H9 (cell line): ENCODE measurements around the gene NRN1L. TPM values are rescaled to one million over a fixed set of nuclear protein-coding genes. Genes with fewer than 3 reads are reported as not detected.

Source experiments
- DNase-seq: peaks from one replicate; pipeline ENCODE4 v3.0.0-alpha.2; 2017
- H2AFZ ChIP-seq: one replicate; pipeline ENCODE4 v1.6.1; 2013; ENCODE audit warnings: mild to moderate bottlenecking, low read length, control low read depth, moderate library complexity
- H2AK5ac ChIP-seq: 2 replicates; pipeline ENCODE4 v1.6.1; 2013; ENCODE audit warnings: low read length, control low read depth, mixed read lengths; ENCODE audit not compliant: insufficient read length
- H2BK120ac ChIP-seq: one replicate; pipeline ENCODE4 v1.6.1; 2013; ENCODE audit warnings: low read depth, mild to moderate bottlenecking, low read length, control low read depth, inconsistent platforms; ENCODE audit not compliant: poor library complexity, severe bottlenecking
- H2BK12ac ChIP-seq: 2 replicates; pipeline ENCODE4 v1.6.1; 2013; ENCODE audit warnings: low read length, control low read depth, mixed read lengths, low read depth; ENCODE audit not compliant: insufficient read length
- H2BK15ac ChIP-seq: 2 replicates; pipeline ENCODE4 v1.6.1; 2013; ENCODE audit warnings: low read depth, low read length, control low read depth
- H2BK20ac ChIP-seq: one replicate; pipeline ENCODE4 v1.6.1; 2013; ENCODE audit warnings: low read depth, mild to moderate bottlenecking, low read length, control low read depth, inconsistent platforms; ENCODE audit not compliant: poor library complexity, severe bottlenecking
- H2BK5ac ChIP-seq: 2 replicates; pipeline ENCODE4 v1.6.1; 2013; ENCODE audit warnings: low read length, control low read depth, mixed read lengths; ENCODE audit not compliant: insufficient read length
- H3K14ac ChIP-seq: 2 replicates; pipeline ENCODE4 v1.6.1; 2013; ENCODE audit warnings: low read length, control low read depth; ENCODE audit not compliant: insufficient read depth
- H3K18ac ChIP-seq: 2 replicates; pipeline ENCODE4 v1.6.1; 2013; ENCODE audit warnings: low read depth, mild to moderate bottlenecking, mixed read lengths, low read length, control low read depth; ENCODE audit not compliant: insufficient read length
- H3K23ac ChIP-seq: 2 replicates; pipeline ENCODE4 v1.6.1; 2013; ENCODE audit warnings: low read length, control low read depth, mixed read lengths, low read depth; ENCODE audit not compliant: insufficient read length
- H3K23me2 ChIP-seq: 2 replicates; pipeline ENCODE4 v1.6.1; 2013; ENCODE audit warnings: low read depth, mild to moderate bottlenecking, mixed read lengths, low read length, control low read depth; ENCODE audit not compliant: insufficient read length, poor library complexity, severe bottlenecking
- H3K27ac ChIP-seq: 2 replicates; pipeline ENCODE4 v1.5.1; 2013; ENCODE audit warnings: low read length, control low read depth, mixed read lengths, low read depth; ENCODE audit not compliant: insufficient read length
- H3K27me3 ChIP-seq: 2 replicates; pipeline ENCODE4 v1.6.1; 2013; ENCODE audit warnings: low read length, control low read depth, inconsistent platforms; ENCODE audit not compliant: insufficient read depth
- H3K4ac ChIP-seq: 2 replicates; pipeline ENCODE4 v1.6.1; 2013; ENCODE audit warnings: low read depth, mild to moderate bottlenecking, control low read depth, inconsistent platforms, low read length, moderate library complexity
- H3K4me1 ChIP-seq: 2 replicates; pipeline ENCODE4 v1.6.1; 2013; ENCODE audit warnings: low read length, control low read depth, inconsistent platforms; ENCODE audit not compliant: insufficient read depth
- H3K4me2 ChIP-seq: 2 replicates; pipeline ENCODE4 v1.6.1; 2013; ENCODE audit warnings: low read length, control low read depth, mixed read lengths; ENCODE audit not compliant: insufficient read length, insufficient read depth
- H3K56ac ChIP-seq: 2 replicates; pipeline ENCODE4 v1.6.1; 2013; ENCODE audit warnings: low read depth, mild to moderate bottlenecking, mixed read lengths, low read length, control low read depth; ENCODE audit not compliant: insufficient read length
- H3K79me1 ChIP-seq: 2 replicates; pipeline ENCODE4 v1.6.1; 2013; ENCODE audit warnings: low read depth, mild to moderate bottlenecking, moderate library complexity, low read length, control low read depth, inconsistent platforms; ENCODE audit not compliant: insufficient read depth, poor library complexity, severe bottlenecking
- H3K79me2 ChIP-seq: 2 replicates; pipeline ENCODE4 v1.6.1; 2013; ENCODE audit warnings: low read length, control low read depth, inconsistent platforms; ENCODE audit not compliant: insufficient read depth
- H3K9ac ChIP-seq: 2 replicates; pipeline ENCODE4 v1.6.1; 2013; ENCODE audit warnings: low read length, control low read depth, mixed read lengths; ENCODE audit not compliant: insufficient read length; ENCODE audit errors: extremely low read depth
- H3K9me3 ChIP-seq: one replicate; pipeline ENCODE4 v1.6.1; 2013; ENCODE audit warnings: low read depth, low read length, inconsistent platforms; ENCODE audit not compliant: control insufficient read depth
- H3T11ph ChIP-seq: one replicate; pipeline ENCODE4 v1.6.1; 2013; ENCODE audit warnings: mild to moderate bottlenecking, low read length, control low read depth, inconsistent platforms
- H4K20me1 ChIP-seq: one replicate; pipeline ENCODE4 v1.6.1; 2013; ENCODE audit not compliant: control insufficient read depth, insufficient read length, insufficient read depth
- H4K5ac ChIP-seq: 2 replicates; pipeline ENCODE4 v1.6.1; 2013; ENCODE audit warnings: low read depth, mild to moderate bottlenecking, mixed read lengths, low read length, control low read depth; ENCODE audit not compliant: insufficient read length
- H4K8ac ChIP-seq: replicated peaks from 2 replicates; pipeline ENCODE4 v1.6.1; 2013; ENCODE audit warnings: low read length, control low read depth, mixed read lengths, low read depth; ENCODE audit not compliant: insufficient read length
- H4K91ac ChIP-seq: 2 replicates; pipeline ENCODE4 v1.6.1; 2013; ENCODE audit warnings: low read depth, mild to moderate bottlenecking, moderate library complexity, mixed read lengths, low read length, control low read depth; ENCODE audit not compliant: insufficient read length
- H3K27ac Mint-ChIP-seq, 3 experiments: 2 replicates in 2 of 3; 3 replicates in 1 of 3; pipeline ENCODE4 v1.8.0; 2020 to 2021; ENCODE audit warnings: mixed read lengths in 3 of 3, mild to moderate bottlenecking in 1 of 3, moderate library complexity in 1 of 3
- H3K27me3 Mint-ChIP-seq: 2 replicates; pipeline ENCODE4 v1.8.0; 2021; ENCODE audit warnings: low read depth, mild to moderate bottlenecking, moderate library complexity, mixed read lengths
- H3K36me3 Mint-ChIP-seq, 3 experiments: 2 replicates in 2 of 3; 3 replicates in 1 of 3; pipeline ENCODE4 v1.8.0; 2020 to 2021; ENCODE audit warnings: low read depth in 3 of 3, mixed read lengths in 3 of 3; ENCODE audit not compliant: insufficient read depth in 1 of 3
- H3K4me1 Mint-ChIP-seq, 2 experiments: 2 replicates each; pipeline ENCODE4 v1.8.0; 2020; ENCODE audit warnings: mixed read lengths in 2 of 2
- H3K4me3 Mint-ChIP-seq, 2 experiments: 2 replicates in 1 of 2; 3 replicates in 1 of 2; pipeline ENCODE4 v1.8.0; 2020 to 2021; ENCODE audit warnings: mild to moderate bottlenecking in 2 of 2, mixed read lengths in 2 of 2, moderate library complexity in 1 of 2
- H3K9me3 Mint-ChIP-seq, 2 experiments: 2 replicates in 1 of 2; 3 replicates in 1 of 2; pipeline ENCODE4 v1.8.0; 2020; ENCODE audit warnings: mild to moderate bottlenecking in 2 of 2, mixed read lengths in 2 of 2, moderate library complexity in 1 of 2
- CTCF ChIP-seq: fragments of 200-600 bp; sonication (generic); conservative IDR thresholded peaks from 3 replicates; pipeline ENCODE4 v1.8.0; 2021; ENCODE audit warnings: antibody characterized with exemption, mild to moderate bottlenecking
- WGBS: extraction: QIAGEN DNeasy Blood & Tissue Kit; methylation state at CpG from one replicate; pipeline ENCODE4 v1.1.7; 2013; ENCODE audit warnings: missing lambda C conversion rate, low lambda C conversion rate, mixed read lengths; ENCODE audit not compliant: insufficient read length; ENCODE audit errors: extremely low coverage; 5-methylcytosine and 5-hydroxymethylcytosine counted together
- total RNA-seq: library from RNA; stranded (reverse); gene quantifications from 2 replicates; pipeline ENCODE4 v1.2.1, GENCODE V29; 2021

NRN1L gene
- total RNA-seq, 1 experiment from 2014 or later = 2.0 TPM

- H3K27ac Mint-ChIP-seq = peak overlapping the region; percentile 29 to 75 (median 68); a peak in 3 of 7 replicates
- Histone ChIP-seq H2BK12ac (no peak overlapping the region), H3K79me2 (no peaks in the 10 kb centered on the region), H4K8ac (no peak overlapping the region), H3K9me3 (no peaks in the 10 kb centered on the region), H2BK15ac (no peak overlapping the region), H2AFZ (no peak overlapping the region), H3T11ph (no peak overlapping the region), H2AK5ac (no peak overlapping the region), H3K9ac (no peak overlapping the region), H4K5ac (no peak overlapping the region), H3K56ac (no peak overlapping the region), H3K23ac (no peak overlapping the region), H2BK120ac (no peak overlapping the region), H3K18ac (no peak overlapping the region), H3K4me2 (no peak overlapping the region), H4K91ac (no peak overlapping the region), H3K4ac (no peak overlapping the region), H3K23me2 (no peaks in the 10 kb centered on the region), H3K27ac (no peak overlapping the region), H2BK20ac (no peak overlapping the region), H2BK5ac (no peak overlapping the region), H4K20me1 (no peaks in the 10 kb centered on the region), H3K79me1 (no peaks in the 10 kb centered on the region), H3K14ac (no peak overlapping the region; the same call in 1 of the 2 replicates), H3K27me3 (no peaks in the 10 kb centered on the region), H3K4me1 (no peaks in the 10 kb centered on the region)
- H3K4me1 Mint-ChIP-seq = peaks cover 13 to 28% of the 10 kb centered on the region in 2 experiments
- H3K36me3 Mint-ChIP-seq = peaks cover 25 to 55% (median 55%) of the 10 kb centered on the region in 3 experiments
- DNase-seq = no peak
- H3K4me3 Mint-ChIP-seq = peak overlapping the region in 1 of 2 experiments; percentile 38; a peak in 1 of 5 replicates
- no peak for TF ChIP-seq CTCF
- WGBS = no CpG with 5 or more reads among the region's 6 CpGs
- H3K27me3 Mint-ChIP-seq = no peaks in the 10 kb centered on the region; the same call in none of the 2 replicates
- H3K9me3 Mint-ChIP-seq = no peaks in the 10 kb centered on the region
Observed at GRCh38 chr16:67883146-67883871, 1.4 kb upstream of the NRN1L start.
